NCI-H1048 (cell line): ENCODE data around the gene KLF3.

Experiments used
- DNase-seq: peaks from one replicate; lab custom pipeline; 2025; lab: John Stamatoyannopoulos, UW

The KLF3 gene

DNA sequence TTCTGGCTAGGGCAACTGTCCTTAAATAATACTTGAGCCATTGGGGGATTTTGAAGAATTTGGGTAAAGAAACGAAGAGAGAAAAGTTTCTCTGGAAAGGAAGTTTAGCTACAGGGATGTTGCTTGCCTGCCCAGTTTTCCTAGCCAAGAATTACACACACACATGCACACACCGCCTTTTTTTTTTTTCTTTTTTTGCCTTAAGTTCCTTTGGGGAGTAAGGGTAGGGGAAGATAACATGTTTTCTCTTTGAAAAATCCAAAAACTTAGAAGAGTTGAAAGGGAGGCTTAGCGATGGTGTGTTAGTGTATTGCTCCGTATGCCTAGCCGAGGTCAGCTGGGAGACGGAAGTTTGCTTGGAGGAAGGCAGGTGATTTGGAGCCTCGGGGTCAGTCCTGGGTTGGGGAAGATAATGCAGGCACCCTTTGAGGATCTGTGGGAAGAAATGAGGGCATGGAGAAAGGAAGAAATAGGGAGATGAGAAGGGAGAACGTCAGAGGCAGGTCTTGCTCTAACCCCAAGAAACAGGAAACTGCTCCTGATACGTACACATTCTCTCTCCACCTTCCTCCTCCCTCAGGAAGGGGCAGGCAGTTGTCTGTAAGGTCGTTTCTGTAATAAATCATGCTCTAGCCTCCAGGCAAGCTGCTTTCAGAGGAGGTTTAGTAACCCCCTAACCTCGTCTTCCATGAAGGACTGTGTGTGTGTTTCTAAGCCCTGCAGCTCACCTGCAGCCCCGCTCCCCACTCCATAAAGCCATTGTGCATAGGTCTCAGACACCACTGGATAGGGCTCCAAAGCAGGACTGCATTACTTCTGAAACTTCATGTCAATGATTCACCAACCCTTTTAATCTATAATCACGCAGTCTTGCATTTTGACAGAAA lies 10.5 kb downstream of the KLF3 start:
- no peak for DNase-seq

DNA sequence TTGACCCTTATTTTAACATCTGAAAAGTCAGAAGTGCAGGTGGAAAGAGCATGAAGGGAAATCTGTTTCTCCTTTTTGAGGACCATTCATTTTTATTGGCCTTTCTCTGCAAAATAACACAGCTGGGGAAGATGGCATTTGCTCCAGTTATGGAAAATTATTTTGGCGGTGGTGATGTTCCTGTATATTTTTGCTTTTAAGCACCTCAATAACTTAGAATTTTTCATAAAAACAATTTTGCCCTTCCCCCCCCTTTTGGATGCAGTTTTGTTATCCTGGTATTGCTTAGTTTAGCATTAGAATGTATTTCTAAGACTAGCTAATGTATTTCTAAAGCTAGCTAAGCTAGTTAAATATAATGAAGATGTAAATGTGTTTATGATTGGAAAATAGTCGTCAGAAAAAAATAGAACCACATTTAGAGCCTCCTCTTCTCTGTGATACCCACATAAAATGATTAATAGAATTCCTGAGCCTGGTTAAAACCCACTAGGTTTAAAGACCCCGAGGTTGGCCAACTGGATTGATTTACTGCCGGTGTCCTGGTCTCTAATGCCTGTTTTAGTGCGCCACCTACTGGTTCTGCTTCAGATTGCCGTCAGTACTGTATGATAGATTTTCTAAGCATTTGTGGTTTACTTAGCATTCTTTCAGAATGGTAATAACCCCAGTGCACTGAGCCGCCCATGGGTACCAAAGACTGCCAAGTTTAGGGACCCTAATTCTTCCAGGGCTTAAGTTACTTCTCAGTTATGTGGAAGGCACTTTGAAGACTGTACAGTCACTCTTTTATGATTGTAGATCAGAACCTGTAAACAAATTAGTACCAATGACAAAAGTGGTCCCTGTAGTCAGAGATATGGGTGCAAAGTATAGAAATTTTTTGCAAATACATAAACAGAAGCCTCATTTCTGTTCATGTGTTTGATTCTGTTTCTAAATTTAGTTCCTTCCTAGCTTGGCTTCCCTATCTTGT lies 11.4 kb downstream of the KLF3 start:
- peak; percentile 33 for DNase-seq

GRCh38 chr4:38676986-38677385 lies 13.0 kb downstream of the KLF3 start:
- no peak for DNase-seq

- DNase-seq: no peak
Observed at GRCh38 chr4:38677441-38677840, 13.4 kb downstream of the KLF3 start.

DNA sequence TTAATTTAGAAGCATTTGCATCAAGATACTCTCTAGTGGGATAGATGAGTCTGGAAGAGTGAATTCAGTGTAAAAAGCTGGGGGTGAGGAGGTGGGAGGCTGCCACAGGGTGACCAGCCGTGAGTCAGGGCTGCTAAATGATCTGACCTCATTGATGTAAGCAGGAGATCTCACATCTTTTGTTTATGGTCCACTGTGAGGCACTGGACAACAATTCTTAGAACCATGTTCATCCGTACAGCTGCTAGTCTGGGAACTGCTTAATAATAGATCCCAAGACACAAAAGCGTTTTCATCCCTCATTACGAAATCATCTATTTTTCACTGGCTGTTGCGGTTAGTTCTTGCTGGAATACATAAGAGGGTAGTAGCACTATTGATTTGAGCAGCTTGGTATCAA lies 14.1 kb downstream of the KLF3 start:
- DNase-seq: no peak

GRCh38 chr4:38679921-38680320 lies 15.9 kb downstream of the KLF3 start:
- no peak for DNase-seq

DNA sequence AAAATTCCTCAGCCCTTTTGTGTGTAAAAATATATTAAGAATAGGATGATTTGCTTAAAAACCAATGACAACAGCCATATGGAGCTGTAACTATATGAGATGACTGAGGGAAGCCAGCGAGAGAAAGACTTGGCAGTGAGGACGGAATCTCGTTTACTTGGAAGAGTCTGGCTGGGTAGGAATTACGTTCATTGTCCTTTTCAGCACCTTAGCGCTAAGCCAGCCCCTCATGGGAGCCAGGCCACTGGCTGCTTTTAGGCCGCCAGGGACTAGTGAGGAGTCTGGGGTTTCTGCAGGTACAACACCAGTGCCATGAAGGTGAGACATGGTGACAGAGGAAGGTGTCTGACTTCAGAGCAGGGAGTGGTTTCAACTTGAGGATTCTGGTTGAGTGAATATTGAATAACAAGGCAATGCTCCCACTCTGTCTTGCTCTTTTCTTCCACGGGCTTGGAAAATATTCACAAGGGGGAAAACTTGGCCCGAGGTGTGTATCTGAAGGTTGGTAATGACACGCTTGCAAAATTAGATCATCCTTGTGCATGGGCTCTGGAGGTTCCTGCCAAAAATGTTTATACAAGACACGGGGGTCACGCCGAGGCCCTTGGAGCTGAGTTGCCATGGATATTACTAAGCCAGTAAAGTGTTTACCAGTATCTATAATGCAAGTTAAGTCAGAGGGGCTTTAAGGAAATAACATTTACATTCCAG lies 17.4 kb downstream of the KLF3 start:
- DNase-seq: no peak

GRCh38 chr4:38682336-38682735 lies 18.3 kb downstream of the KLF3 start:
- no peak for DNase-seq

GRCh38 chr4:38683276-38683675 lies 19.3 kb downstream of the KLF3 start:
- no peak for DNase-seq

DNA sequence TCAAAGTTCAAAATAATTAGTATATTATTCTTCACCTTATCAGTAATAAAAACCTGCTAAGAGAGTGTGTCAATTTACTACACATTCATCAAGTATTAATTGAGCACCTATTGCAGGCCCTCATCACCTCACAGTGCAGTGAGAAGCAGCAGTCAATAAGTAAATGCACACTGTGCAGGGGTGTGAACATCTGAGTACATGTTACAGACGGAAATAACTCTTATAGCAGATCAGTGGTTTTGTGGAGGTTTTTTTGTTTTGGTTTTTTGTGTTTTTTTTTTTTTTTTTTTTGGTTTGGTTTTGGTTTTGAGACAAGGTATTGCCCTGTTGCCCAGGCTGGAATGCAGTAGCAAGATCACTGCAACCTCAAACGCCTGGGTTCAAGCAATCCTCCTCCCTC lies 20.3 kb downstream of the KLF3 start:
- DNase-seq: no peak

DNA sequence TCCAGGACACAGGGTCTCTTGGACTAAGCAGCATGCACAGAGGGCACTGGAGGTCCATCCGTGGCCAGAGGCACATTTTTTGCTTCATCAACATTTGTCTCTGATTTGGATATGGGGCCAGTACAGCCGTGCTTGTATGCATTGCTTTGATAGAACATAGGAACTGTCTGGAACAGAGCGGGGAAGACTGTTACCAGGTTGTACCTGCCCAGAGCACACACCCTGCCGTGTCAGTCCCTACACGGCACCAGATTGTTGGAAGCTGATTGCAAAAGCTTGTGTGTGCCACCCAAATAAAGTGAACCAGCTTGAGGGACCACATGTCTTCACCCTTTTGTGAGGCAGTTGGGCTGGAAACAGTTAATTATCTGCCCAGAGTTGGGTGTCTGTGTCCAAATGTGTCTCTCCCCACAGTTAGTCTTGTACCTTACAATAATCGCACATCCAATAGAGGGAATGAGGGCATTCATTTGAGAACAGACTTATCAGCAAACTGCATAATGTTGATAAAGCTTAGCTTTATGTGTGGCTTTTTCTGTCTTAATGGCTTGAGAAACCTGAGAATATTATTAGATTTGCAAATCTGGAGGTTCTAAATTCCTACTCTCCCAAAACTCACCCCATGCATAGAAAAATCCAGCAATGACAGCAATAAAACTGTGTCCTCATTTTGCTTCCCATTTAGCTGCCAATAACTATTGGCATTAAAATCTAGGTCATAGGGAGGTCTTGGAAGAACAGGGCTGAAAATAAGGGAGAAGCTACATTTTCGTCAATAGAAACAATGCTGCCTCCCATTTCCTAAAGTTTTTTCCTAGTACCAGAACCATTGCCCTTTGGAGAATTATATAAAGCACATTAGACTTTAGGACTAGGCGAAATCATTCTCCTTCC lies 21.2 kb downstream of the KLF3 start:
- DNase-seq: no peak

- DNase-seq: no peak
Observed at GRCh38 chr4:38686682-38687081, 22.7 kb downstream of the KLF3 start.

GRCh38 chr4:38687571-38688011 lies 23.6 kb downstream of the KLF3 start:
- no peak for DNase-seq

DNA sequence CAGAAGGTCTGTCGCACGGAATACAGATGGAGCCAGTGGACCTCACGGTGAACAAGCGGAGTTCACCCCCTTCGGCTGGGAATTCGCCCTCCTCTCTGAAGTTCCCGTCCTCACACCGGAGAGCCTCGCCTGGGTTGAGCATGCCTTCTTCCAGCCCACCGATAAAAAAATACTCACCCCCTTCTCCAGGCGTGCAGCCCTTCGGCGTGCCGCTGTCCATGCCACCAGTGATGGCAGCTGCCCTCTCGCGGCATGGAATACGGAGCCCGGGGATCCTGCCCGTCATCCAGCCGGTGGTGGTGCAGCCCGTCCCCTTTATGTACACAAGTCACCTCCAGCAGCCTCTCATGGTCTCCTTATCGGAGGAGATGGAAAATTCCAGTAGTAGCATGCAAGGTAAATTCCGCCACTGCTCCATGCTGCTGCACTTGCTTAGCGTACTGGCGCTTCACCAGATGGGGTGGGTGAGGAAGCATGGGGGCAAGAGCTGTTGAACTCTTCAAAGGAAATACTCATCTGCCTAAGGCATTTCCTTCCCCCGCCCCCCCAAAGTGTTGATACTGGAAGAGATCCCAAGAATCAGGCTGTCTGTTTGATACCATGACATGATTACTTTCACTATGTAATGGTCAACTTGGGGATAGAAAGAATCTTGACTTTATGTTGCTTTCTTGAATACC lies 24.8 kb downstream of the KLF3 start:
- no peak for DNase-seq

GRCh38 chr4:38691251-38692008 lies 27.4 kb downstream of the KLF3 start:
- no peak for DNase-seq

- DNase-seq: no peak
Observed at GRCh38 chr4:38692421-38692820, 28.4 kb downstream of the KLF3 start.

DNA sequence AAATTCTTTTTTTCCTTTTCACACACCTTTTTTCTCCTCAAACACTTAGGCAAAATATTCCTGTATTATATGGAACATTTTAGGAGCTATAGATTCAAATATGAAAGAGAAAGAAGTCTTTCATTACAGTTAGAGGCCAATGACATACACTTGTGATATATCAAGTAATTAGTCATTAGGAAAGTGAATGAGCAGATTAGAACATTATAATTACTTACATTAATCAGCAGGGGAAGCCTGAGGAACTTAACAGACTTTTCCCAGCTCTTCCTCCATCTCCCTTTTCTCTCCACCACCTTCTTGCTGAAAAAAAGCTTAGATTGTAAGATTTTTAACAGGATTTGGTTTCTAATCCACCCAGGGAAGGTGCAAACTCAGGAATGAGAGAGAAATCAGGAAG lies 29.6 kb downstream of the KLF3 start:
- no peak for DNase-seq

GRCh38 chr4:38694330-38694729 lies 30.3 kb downstream of the KLF3 start:
- DNase-seq: no peak

DNA sequence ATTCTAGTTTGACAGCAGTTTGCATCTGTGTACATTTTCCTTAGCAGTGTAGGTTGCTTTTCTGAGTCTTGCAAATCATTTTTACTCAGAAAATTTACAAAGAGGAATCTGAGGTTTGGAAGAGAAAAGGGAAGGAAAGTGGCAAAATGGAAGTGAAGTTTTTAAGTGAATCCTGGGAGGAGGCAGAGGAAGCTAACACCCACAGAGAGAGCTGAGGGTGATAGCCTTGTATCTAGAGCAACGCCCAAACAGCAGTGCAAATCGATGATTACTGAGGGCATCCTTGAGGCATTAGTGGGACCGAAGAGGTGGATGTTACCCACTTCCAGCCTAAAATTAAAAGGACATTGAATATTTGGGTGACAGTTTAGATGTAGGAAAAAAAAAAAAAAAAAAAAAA lies 31.8 kb downstream of the KLF3 start:
- DNase-seq: no peak

DNA sequence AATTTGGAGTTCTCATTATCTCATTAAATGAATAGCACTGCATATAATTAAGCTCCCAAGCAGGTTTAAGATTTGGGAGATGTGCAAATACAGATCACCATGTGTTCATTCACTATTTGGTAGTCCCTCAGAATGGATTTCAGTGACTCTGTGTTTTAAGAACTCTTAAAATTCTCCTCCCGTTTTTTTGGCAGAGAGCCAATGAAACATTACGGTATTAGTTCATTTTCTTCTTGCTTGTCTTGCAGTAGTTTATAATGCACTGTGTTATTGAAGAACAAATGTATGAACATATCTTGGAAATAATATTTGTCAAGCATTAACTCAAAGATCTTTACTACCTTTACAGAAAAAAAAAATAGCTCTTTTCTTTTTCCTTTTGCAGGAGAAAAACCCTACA lies 32.7 kb downstream of the KLF3 start:
- DNase-seq: no peak
